BLaER1 (cell line): Measurements from ENCODE around the gene ATOH8.
A peak's percentile ranks its signal among the peaks of the same experiment; 100 is the strongest.

Source experiments
- H3K27ac ChIP-seq: shearing (Covaris generic); formaldehyde crosslinking; 2 replicates; pipeline ENCODE4 v1.8.1; 2022
- H3K27me3 ChIP-seq: shearing (Covaris generic); formaldehyde crosslinking; 2 replicates; pipeline ENCODE4 v1.8.1; 2022
- H3K36me3 ChIP-seq: shearing (Covaris generic); formaldehyde crosslinking; 2 replicates; pipeline ENCODE4 v1.8.1; 2022
- H3K4me1 ChIP-seq: shearing (Covaris generic); formaldehyde crosslinking; 2 replicates; pipeline ENCODE4 v1.8.1; 2022
- H3K4me2 ChIP-seq: shearing (Covaris generic); formaldehyde crosslinking; 2 replicates; pipeline ENCODE4 v1.8.1; 2022
- H3K4me3 ChIP-seq: shearing (Covaris generic); formaldehyde crosslinking; 2 replicates; pipeline ENCODE4 v1.8.1; 2022
- H3K9ac ChIP-seq: shearing (Covaris generic); formaldehyde crosslinking; 2 replicates; pipeline ENCODE4 v1.8.1; 2022
- H3K9me3 ChIP-seq: shearing (Covaris generic); formaldehyde crosslinking; 2 replicates; pipeline ENCODE4 v1.8.1; 2022
- H4K20me1 ChIP-seq: shearing (Covaris generic); formaldehyde crosslinking; 2 replicates; pipeline ENCODE4 v1.8.1; 2022
- Cebpa-rat ChIP-seq: shearing (Covaris generic); IDR thresholded peaks from 2 replicates; pipeline ENCODE4 v1.8.1; 2022

Gene ATOH8

DNA sequence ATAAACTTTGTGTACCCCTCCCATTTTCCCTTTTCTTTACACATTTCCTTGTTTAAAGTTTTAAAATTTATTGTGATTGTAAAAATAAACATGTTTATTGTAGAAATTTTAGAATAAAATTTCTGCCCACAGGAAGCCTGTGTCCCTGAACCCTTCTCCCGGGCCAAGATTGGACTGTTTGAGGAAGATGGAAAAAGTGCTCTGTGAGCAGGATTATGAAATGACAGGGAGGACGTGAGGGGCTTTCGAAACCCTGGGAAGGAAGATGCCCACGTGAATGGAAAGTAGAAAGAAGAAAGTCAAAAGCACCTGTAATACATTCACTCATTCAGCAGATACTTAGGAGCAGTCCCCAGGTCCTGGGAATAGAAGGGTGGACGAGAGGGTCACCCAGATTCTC lies 25.4 kb upstream of the ATOH8 start:
- no peaks in the 10 kb centered on the region for H3K9me3 ChIP-seq
- no peaks in the 10 kb centered on the region for H3K36me3 ChIP-seq
- no peaks in the 10 kb centered on the region for H4K20me1 ChIP-seq
- no peak overlapping the region for H3K4me3 ChIP-seq
- H3K4me2 ChIP-seq: no peak overlapping the region
- no peak for TF ChIP-seq Cebpa-rat
- H3K9ac ChIP-seq: no peak overlapping the region
- no peaks in the 10 kb centered on the region for H3K27me3 ChIP-seq
- H3K4me1 ChIP-seq: peaks cover 27% of the 10 kb centered on the region
- H3K27ac ChIP-seq: no peak overlapping the region

- no peak for TF ChIP-seq Cebpa-rat
- Histone ChIP-seq H4K20me1 (no peaks in the 10 kb centered on the region), H3K4me1 (peaks cover 24% of the 10 kb centered on the region), H3K4me2 (peak overlapping the region; percentile 44), H3K36me3 (no peaks in the 10 kb centered on the region), H3K27me3 (no peaks in the 10 kb centered on the region), H3K4me3 (no peak overlapping the region), H3K27ac (no peak overlapping the region), H3K9me3 (no peaks in the 10 kb centered on the region), H3K9ac (no peak overlapping the region)
Measured at GRCh38 chr2:85728883-85729824, 24.6 kb upstream of the ATOH8 start.

- Histone ChIP-seq H3K9ac (no peak overlapping the region), H3K27me3 (no peaks in the 10 kb centered on the region), H4K20me1 (no peaks in the 10 kb centered on the region), H3K4me3 (no peak overlapping the region), H3K9me3 (no peaks in the 10 kb centered on the region), H3K4me2 (no peak overlapping the region), H3K36me3 (no peaks in the 10 kb centered on the region), H3K4me1 (peaks cover 16% of the 10 kb centered on the region), H3K27ac (no peak overlapping the region)
- no peak for TF ChIP-seq Cebpa-rat
Measured at GRCh38 chr2:85729825-85730510, 23.8 kb upstream of the ATOH8 start.

GRCh38 chr2:85730686-85731230 lies 23.0 kb upstream of the ATOH8 start:
- H3K9me3 ChIP-seq: no peaks in the 10 kb centered on the region
- no peak overlapping the region for H3K27ac ChIP-seq
- H3K4me1 ChIP-seq: 0 out of 2 replicates have a peak, but pooled peaks cover 10% of the 10 kb centered on the region
- no peak overlapping the region for H3K4me3 ChIP-seq
- no peaks in the 10 kb centered on the region for H4K20me1 ChIP-seq
- H3K36me3 ChIP-seq: no peaks in the 10 kb centered on the region
- H3K9ac ChIP-seq: no peak overlapping the region
- TF ChIP-seq Cebpa-rat: no peak
- no peak overlapping the region for H3K4me2 ChIP-seq
- no peaks in the 10 kb centered on the region for H3K27me3 ChIP-seq

DNA sequence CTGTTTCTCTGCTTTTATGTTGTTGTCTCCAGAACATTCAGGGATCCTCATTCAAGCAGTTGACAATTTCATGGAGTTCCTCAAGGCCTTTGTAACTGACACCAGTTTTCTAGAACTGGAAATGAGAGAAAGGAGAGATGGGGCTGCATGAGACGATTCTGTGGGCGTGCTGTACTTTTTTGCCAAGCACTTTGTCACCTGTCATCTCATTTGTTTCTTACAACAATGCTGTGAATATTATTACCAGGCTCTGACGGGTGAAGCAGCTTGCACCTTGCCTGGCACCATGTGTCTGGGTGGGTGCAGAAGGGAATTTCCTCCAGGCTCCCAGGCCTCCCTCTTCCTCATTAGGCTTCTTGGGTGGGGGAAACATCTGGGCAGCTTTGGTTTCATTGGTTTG lies 22.2 kb upstream of the ATOH8 start:
- Histone ChIP-seq H3K27me3 (no peaks in the 10 kb centered on the region), H3K4me2 (no peak overlapping the region), H3K27ac (no peak overlapping the region), H3K9me3 (no peaks in the 10 kb centered on the region), H3K4me3 (no peak overlapping the region), H3K4me1 (0 out of 2 replicates have a peak, but pooled peaks cover 10% of the 10 kb centered on the region), H4K20me1 (no peaks in the 10 kb centered on the region), H3K9ac (no peak overlapping the region), H3K36me3 (no peaks in the 10 kb centered on the region)
- no peak for TF ChIP-seq Cebpa-rat

GRCh38 chr2:85732467-85733120 lies 21.2 kb upstream of the ATOH8 start:
- Histone ChIP-seq H3K4me1 (0 out of 2 replicates have a peak, but pooled peaks cover 10% of the 10 kb centered on the region), H3K9me3 (no peaks in the 10 kb centered on the region), H4K20me1 (no peaks in the 10 kb centered on the region), H3K36me3 (no peaks in the 10 kb centered on the region), H3K4me3 (no peak overlapping the region), H3K27me3 (no peaks in the 10 kb centered on the region), H3K27ac (no peak overlapping the region), H3K9ac (no peak overlapping the region), H3K4me2 (no peak overlapping the region)
- TF ChIP-seq Cebpa-rat: no peak

DNA sequence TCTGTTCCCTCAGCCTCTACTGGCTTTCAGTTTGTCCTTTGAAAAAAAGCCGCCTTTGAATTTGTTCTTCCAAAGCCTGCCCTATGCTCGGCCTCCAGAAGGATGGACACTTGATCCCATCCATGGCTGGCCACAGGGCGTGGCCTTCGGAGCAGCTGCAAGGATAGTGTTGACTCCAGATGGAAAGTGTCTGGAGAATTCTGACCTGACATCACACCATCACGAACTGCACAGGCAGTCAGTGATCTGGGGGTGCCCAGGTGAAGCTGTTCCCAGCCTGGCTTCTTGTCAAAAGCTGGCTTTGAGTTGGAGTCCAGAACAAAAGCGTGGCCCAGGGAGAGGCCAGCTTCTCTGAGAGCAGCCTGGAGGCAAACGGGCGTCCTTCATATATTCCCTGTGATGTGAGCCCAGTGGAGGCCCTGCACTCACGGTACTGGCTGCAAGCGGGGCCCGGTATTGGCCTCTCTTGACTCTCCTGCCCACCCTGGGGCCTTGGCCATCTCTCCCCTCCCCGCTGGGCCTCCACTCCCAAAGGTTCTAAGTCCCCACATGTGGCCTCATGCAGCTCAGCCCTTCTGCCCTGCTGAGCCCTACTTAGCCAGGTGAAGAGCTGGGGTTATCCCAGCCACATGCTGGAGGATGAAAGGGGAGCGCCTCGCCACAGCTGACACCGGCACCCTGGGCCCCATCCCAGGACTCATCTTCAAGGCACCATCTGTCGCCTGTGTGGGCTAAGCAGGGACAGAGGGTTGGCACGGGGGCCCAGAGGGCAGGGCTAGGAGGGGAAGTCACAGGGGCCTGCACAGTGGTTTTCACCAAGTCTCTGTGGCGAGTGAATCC lies 20.4 kb upstream of the ATOH8 start:
- Histone ChIP-seq H3K9me3 (no peaks in the 10 kb centered on the region), H3K9ac (no peak overlapping the region), H3K27ac (no peak overlapping the region), H3K4me1 (0 out of 2 replicates have a peak, but pooled peaks cover 10% of the 10 kb centered on the region), H3K36me3 (no peaks in the 10 kb centered on the region), H3K4me2 (no peak overlapping the region), H4K20me1 (no peaks in the 10 kb centered on the region), H3K27me3 (no peaks in the 10 kb centered on the region), H3K4me3 (no peak overlapping the region)
- no peak for TF ChIP-seq Cebpa-rat

DNA sequence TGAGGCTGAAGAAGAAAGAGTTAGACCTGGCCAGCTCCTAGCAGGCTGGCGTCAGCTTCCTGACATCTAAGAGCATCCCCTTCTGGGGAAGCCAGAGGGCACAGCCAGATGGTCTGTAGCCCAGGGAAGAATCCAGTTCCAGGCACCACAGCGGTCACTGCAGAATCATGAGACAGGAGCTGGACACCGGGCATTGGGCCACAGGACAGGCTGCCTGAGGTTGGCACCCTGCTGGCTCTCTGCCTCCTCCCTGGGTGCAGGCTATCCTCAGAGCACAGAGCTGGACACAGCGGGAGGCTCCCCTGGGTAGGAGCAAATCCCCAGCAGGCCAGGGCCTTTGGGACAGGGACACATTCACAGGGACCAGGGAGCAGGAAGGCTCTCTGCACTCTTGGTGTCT lies 19.8 kb upstream of the ATOH8 start:
- TF ChIP-seq Cebpa-rat: no peak
- Histone ChIP-seq H4K20me1 (no peaks in the 10 kb centered on the region), H3K9ac (no peak overlapping the region), H3K27ac (no peak overlapping the region), H3K4me2 (no peak overlapping the region), H3K9me3 (no peaks in the 10 kb centered on the region), H3K4me3 (no peak overlapping the region), H3K36me3 (no peaks in the 10 kb centered on the region), H3K27me3 (no peaks in the 10 kb centered on the region), H3K4me1 (0 out of 2 replicates have a peak, but pooled peaks cover 10% of the 10 kb centered on the region)
